ENCODE results near the gene CRTAC1.

DNA sequence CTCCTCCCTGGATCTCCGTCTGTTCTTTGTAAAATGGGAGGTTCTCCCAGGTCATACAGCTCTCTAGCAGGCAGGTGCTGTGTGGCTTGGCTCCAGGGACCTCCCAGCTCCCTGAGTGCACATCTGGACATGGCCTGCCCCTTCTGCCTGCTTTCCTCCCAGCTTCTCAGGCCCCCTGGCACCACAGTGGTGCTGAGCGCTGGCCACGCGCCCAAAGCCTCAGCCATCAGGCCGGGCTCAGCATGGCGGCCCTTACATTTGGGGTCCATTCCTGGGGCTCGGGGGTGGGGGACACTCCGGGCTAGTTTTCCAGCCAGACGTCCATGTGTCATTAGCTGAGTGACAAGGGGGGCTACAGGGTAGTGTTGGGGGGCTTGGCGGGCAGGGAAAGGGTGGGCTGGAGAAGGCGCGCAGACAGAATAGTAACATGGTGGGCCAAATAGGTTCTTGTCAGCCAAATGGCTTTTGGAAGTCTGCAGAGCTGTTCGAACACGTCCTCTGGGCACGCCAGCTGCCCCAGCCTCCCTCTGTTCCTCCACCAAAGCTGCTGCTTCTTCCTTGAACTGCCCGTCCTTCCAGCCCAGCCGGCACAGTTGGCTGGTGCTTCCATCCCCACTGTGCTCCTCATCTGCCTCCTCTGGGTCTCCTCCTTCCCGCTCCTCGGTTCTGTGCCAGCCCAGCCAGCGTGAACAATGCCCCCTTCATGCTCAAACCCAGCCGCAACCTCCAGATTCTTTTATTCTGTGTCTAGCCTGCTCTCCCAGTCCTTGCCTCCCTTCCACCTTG, 114.9 kb downstream of the CRTAC1 start:
- TF ChIP-seq, protein P1, sequence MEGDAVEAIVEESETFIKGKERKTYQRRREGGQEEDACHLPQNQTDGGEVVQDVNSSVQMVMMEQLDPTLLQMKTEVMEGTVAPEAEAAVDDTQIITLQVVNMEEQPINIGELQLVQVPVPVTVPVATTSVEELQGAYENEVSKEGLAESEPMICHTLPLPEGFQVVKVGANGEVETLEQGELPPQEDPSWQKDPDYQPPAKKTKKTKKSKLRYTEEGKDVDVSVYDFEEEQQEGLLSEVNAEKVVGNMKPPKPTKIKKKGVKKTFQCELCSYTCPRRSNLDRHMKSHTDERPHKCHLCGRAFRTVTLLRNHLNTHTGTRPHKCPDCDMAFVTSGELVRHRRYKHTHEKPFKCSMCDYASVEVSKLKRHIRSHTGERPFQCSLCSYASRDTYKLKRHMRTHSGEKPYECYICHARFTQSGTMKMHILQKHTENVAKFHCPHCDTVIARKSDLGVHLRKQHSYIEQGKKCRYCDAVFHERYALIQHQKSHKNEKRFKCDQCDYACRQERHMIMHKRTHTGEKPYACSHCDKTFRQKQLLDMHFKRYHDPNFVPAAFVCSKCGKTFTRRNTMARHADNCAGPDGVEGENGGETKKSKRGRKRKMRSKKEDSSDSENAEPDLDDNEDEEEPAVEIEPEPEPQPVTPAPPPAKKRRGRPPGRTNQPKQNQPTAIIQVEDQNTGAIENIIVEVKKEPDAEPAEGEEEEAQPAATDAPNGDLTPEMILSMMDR (IDR thresholded peaks at IDR 0.05; ENCODE audit: extremely low read depth in 1 of 2, insufficient read depth in 1 of 2, low read depth in 1 of 2, low read length in 2 of 2), result no peak
- TF ChIP-seq JUN (IDR thresholded peaks at IDR 0.05; ENCODE audit: borderline replicate concordance, insufficient read depth, insufficient read length, low read depth) (no peak), POLR2AphosphoS5 (IDR thresholded peaks at IDR 0.05; ENCODE audit: insufficient read depth, low read depth, low read length) (no peak), POLR2A (IDR thresholded peaks at IDR 0.05; ENCODE audit: low read depth, low read length) (no peak), EZH2 (IDR thresholded peaks at IDR 0.05; ENCODE audit: borderline replicate concordance, low read depth, low read length, severe bottlenecking) (no peak)
- TF ChIP-seq, protein P2, sequence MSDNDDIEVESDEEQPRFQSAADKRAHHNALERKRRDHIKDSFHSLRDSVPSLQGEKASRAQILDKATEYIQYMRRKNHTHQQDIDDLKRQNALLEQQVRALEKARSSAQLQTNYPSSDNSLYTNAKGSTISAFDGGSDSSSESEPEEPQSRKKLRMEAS (IDR thresholded peaks at IDR 0.05; ENCODE audit: insufficient read depth, insufficient read length), result no peak
